ENCODE results near the gene PCDH15.

The PCDH15 gene

GRCh38 chr10:53833908-53834307, 967.1 kb downstream of the PCDH15 start:
- Histone ChIP-seq H3K9me2 (replicated peaks; ENCODE audit: low read depth, low read length) (no peaks in the 10 kb centered on the region), H3K27me3 (ENCODE audit: insufficient read depth, low read length, poor library complexity, severe bottlenecking) (no peaks in the 10 kb centered on the region), H3K79me2 (ENCODE audit: insufficient read depth, low read length) (no peaks in the 10 kb centered on the region), H3K9ac (ENCODE audit: low read depth, low read length, poor library complexity, severe bottlenecking) (no peak overlapping the region), H3K4me2 (ENCODE audit: low read depth, low read length, poor library complexity, severe bottlenecking) (no peak overlapping the region), H3K4me1 (ENCODE audit: insufficient read depth, low read length, poor library complexity, severe bottlenecking) (no peaks in the 10 kb centered on the region), H2AFZ (ENCODE audit: low read length) (no peak overlapping the region), H3F3A (ENCODE audit: low read depth) (no peaks in the 10 kb centered on the region), H3K9me3 (ENCODE audit: insufficient read depth, low read depth, low read length) (no peaks in the 10 kb centered on the region), H3K36me3 (ENCODE audit: insufficient read depth, low read length) (no peaks in the 10 kb centered on the region), H4K20me1 (ENCODE audit: insufficient read depth, low read length, poor library complexity, severe bottlenecking) (no peaks in the 10 kb centered on the region), H3K4me3 (ENCODE audit: low read length, poor library complexity, severe bottlenecking) (no peak overlapping the region)
- TF ChIP-seq, protein P1, sequence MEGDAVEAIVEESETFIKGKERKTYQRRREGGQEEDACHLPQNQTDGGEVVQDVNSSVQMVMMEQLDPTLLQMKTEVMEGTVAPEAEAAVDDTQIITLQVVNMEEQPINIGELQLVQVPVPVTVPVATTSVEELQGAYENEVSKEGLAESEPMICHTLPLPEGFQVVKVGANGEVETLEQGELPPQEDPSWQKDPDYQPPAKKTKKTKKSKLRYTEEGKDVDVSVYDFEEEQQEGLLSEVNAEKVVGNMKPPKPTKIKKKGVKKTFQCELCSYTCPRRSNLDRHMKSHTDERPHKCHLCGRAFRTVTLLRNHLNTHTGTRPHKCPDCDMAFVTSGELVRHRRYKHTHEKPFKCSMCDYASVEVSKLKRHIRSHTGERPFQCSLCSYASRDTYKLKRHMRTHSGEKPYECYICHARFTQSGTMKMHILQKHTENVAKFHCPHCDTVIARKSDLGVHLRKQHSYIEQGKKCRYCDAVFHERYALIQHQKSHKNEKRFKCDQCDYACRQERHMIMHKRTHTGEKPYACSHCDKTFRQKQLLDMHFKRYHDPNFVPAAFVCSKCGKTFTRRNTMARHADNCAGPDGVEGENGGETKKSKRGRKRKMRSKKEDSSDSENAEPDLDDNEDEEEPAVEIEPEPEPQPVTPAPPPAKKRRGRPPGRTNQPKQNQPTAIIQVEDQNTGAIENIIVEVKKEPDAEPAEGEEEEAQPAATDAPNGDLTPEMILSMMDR (conservative IDR thresholded peaks at IDR 0.05; ENCODE audit: low read length): no peak
- TF ChIP-seq EZH2phosphoT487 (IDR thresholded peaks at IDR 0.05; ENCODE audit: borderline replicate concordance): no peak

GRCh38 chr10:53827261-53827660, 973.8 kb downstream of the PCDH15 start:
- no peaks in the 10 kb centered on the region for H4K20me1 ChIP-seq (ENCODE audit: insufficient read depth, low read length, poor library complexity, severe bottlenecking)
- no peak overlapping the region for H3K4me2 ChIP-seq (ENCODE audit: low read depth, low read length, poor library complexity, severe bottlenecking)
- H3K36me3 ChIP-seq (ENCODE audit: insufficient read depth, low read length): no peaks in the 10 kb centered on the region
- H3K9me2 ChIP-seq (replicated peaks; ENCODE audit: low read depth, low read length): no peaks in the 10 kb centered on the region
- H3K79me2 ChIP-seq (ENCODE audit: insufficient read depth, low read length): no peaks in the 10 kb centered on the region
- H3K9ac ChIP-seq (ENCODE audit: low read depth, low read length, poor library complexity, severe bottlenecking): no peak overlapping the region
- H2AFZ ChIP-seq (ENCODE audit: low read length): no peak overlapping the region
- H3K27me3 ChIP-seq (ENCODE audit: insufficient read depth, low read length, poor library complexity, severe bottlenecking): no peaks in the 10 kb centered on the region
- H3F3A ChIP-seq (ENCODE audit: low read depth): no peaks in the 10 kb centered on the region
- no peaks in the 10 kb centered on the region for H3K4me1 ChIP-seq (ENCODE audit: insufficient read depth, low read length, poor library complexity, severe bottlenecking)
- no peak overlapping the region for H3K4me3 ChIP-seq (ENCODE audit: low read length, poor library complexity, severe bottlenecking)
- no peaks in the 10 kb centered on the region for H3K9me3 ChIP-seq (ENCODE audit: insufficient read depth, low read depth, low read length)
- no peak for TF ChIP-seq EZH2phosphoT487 (IDR thresholded peaks at IDR 0.05; ENCODE audit: borderline replicate concordance)
- TF ChIP-seq, protein P1 (conservative IDR thresholded peaks at IDR 0.05; ENCODE audit: low read length): no peak

DNA sequence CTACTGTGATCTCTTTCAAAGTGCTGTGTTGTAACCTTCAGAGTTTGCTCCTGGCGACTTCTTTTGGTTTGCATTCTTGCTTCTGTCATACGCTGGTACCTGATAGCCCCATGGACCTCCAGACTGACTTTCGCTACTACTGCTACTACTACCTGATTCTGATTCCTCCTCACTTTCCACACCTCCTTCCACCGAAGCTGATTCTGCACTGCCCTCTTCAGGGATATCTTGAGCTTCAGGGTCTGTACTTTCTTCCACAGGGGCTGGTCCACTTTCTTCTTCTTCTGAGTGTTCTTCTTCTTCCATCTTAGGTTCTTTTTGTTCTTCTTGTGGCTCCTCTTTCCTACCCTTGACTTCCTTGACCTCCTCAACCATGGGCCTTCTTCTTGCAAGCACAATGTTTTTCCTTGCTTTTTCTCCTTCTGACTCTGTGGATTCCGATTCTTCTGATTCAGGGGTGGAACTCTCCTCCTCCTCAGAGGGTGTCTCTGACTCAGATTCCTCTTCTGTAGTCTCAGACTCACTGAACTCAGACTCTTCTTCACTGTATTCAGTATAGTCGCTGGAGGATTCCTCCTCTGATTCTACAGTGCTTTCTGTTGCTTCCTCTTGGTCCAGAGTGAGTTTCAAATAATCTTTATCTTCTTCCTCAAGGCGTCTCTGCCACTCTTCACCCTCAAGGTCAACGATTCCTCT, 992.2 kb downstream of the PCDH15 start:
- H3K4me2 ChIP-seq (ENCODE audit: low read depth, low read length, poor library complexity, severe bottlenecking): no peak overlapping the region
- no peaks in the 10 kb centered on the region for H4K20me1 ChIP-seq (ENCODE audit: insufficient read depth, low read length, poor library complexity, severe bottlenecking)
- no peaks in the 10 kb centered on the region for H3K9me2 ChIP-seq (replicated peaks; ENCODE audit: low read depth, low read length)
- H3K36me3 ChIP-seq (ENCODE audit: insufficient read depth, low read length): no peaks in the 10 kb centered on the region
- H3K9me3 ChIP-seq (ENCODE audit: insufficient read depth, low read depth, low read length): no peaks in the 10 kb centered on the region
- H3F3A ChIP-seq (ENCODE audit: low read depth): no peaks in the 10 kb centered on the region
- H3K27me3 ChIP-seq (ENCODE audit: insufficient read depth, low read length, poor library complexity, severe bottlenecking): no peaks in the 10 kb centered on the region
- no peak overlapping the region for H2AFZ ChIP-seq (ENCODE audit: low read length)
- H3K9ac ChIP-seq (ENCODE audit: low read depth, low read length, poor library complexity, severe bottlenecking): no peak overlapping the region
- TF ChIP-seq, protein P1 (conservative IDR thresholded peaks at IDR 0.05; ENCODE audit: low read length): no peak
- TF ChIP-seq EZH2phosphoT487 (IDR thresholded peaks at IDR 0.05; ENCODE audit: borderline replicate concordance): no peak
- H3K4me3 ChIP-seq (ENCODE audit: low read length, poor library complexity, severe bottlenecking): no peak overlapping the region
- H3K79me2 ChIP-seq (ENCODE audit: insufficient read depth, low read length): no peaks in the 10 kb centered on the region
- no peaks in the 10 kb centered on the region for H3K4me1 ChIP-seq (ENCODE audit: insufficient read depth, low read length, poor library complexity, severe bottlenecking)

Measured in Loucy (cell line).